Fibroblast of mammary gland (primary cell): ENCODE measurements around the gene RIPOR2.

Source experiments
- DNase-seq: peaks from one replicate; pipeline ENCODE4 v3.0.0-alpha.2; 2010; ENCODE audit warnings: low read depth
- H3K4me3 ChIP-seq: 2 replicates; pipeline ENCODE4 v1.5.1; 2011; ENCODE audit warnings: low read depth, mild to moderate bottlenecking, low read length, moderate library complexity; ENCODE audit not compliant: control insufficient read depth
- TF ChIP-seq, protein P1 (sequence below): conservative IDR thresholded peaks from 2 replicates; pipeline ENCODE4 v1.5.1; 2011; ENCODE audit warnings: low read depth, low read length, inconsistent platforms; ENCODE audit not compliant: control insufficient read depth, insufficient read depth

RIPOR2 gene

DNA sequence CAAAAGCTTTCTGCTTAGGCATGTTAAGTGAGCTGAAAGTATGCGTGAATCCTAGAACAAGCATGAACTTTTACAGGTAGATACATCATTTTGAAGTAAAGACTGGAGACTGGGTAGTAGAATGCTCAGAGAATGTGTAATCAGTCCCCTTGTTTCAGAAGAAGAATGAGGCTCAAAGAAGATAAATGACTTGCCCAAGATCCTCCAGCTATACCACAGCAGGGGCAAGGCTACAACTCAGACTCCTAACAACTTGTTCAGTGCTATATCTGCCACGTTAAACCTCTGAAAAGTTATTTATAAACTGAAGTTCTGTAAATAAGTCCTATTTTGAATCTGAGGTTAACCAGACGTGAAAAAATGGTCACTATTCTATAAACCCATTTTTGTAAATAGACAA lies 2.9 kb downstream of the RIPOR2 start:
- no peak overlapping the region for H3K4me3 ChIP-seq
- DNase-seq: no peak
- TF ChIP-seq, protein P1, sequence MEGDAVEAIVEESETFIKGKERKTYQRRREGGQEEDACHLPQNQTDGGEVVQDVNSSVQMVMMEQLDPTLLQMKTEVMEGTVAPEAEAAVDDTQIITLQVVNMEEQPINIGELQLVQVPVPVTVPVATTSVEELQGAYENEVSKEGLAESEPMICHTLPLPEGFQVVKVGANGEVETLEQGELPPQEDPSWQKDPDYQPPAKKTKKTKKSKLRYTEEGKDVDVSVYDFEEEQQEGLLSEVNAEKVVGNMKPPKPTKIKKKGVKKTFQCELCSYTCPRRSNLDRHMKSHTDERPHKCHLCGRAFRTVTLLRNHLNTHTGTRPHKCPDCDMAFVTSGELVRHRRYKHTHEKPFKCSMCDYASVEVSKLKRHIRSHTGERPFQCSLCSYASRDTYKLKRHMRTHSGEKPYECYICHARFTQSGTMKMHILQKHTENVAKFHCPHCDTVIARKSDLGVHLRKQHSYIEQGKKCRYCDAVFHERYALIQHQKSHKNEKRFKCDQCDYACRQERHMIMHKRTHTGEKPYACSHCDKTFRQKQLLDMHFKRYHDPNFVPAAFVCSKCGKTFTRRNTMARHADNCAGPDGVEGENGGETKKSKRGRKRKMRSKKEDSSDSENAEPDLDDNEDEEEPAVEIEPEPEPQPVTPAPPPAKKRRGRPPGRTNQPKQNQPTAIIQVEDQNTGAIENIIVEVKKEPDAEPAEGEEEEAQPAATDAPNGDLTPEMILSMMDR: no peak

DNA sequence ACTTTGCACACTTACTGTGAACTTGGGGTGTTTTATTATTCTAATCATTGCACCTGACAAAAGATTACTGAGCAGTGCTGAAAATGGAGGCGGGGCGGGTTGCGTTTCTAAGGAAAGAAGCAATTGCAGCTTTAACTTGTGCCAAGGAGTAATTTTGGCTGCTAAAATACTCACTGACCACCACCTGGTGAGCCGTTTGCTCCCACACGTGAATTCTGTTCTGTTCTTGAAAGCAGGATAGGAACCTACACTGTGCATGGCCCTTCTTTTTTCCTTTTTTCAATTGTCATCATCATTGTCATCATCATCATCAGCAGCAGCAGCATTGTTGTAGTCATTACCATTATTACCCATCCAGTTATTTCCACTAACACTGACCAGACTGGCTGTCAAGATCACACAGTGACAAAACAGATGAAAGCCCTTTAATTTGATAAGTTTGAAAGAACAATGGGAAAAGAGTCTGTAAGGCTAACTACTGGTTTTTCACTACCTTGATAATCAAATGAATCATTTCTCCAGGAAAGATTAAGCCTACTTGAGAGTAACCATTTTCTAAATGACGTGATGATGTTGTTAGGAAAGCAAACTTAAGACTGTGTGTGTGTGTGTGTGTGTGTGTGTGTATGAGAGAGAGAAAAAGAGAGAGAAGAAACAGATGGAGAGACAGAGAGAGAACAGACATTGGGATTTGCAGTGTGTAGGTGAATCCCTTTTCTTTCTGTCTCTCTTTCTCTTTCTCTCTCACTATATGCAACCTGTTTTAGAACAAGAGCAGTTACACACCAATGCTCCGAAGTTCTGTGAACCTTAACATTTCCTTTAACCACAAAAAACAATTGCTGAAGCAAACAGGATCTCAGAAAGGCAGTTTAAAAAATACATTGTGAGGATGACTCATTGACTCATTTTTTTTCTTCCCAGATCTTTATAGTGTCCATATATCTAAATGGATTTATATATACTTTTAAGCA lies 3.8 kb downstream of the RIPOR2 start:
- DNase-seq: peak; percentile 59
- no peak overlapping the region for H3K4me3 ChIP-seq
- TF ChIP-seq, protein P1: no peak

DNA sequence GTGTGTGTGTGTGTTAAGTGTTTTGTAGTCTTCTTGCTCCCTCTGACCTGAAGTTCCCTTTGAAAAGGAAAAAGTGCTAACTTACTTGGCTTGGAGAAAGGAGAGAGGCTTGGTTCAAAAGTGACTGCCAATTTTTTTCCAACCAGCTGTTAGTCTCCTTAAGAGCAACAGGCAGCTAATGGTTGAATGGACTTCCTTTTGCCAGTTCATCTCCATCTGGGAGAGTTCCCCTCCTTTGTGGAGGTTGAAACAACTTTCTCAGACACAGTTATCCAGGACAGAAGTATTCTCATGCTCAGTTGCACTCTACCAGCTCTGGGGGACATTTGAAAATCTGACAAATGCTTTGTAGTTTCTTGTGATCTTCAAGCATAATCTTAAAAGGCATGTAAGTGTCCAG lies 4.5 kb downstream of the RIPOR2 start:
- peak; percentile 39 for DNase-seq
- no peak overlapping the region for H3K4me3 ChIP-seq
- TF ChIP-seq, protein P1: no peak

DNA sequence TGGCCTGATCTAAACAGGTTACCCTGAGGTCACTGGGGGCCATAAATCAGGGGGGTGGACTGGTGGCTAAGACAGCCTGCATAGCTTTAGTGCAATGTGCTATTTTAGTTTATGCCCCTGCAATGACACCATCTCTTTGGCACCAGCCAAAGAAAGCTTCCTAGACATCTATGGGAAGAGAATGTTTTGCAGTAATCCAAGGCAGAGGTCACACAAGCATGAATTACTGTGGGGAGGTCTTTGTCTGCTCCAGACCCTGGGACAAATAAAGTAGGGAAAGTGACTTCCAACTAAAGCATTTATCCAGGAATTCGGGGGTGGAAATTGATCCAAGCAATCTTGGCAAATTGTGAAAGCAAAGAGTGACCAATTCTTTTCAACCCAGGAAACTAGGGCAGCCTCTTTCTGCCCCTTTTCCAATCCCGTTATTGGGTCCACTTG lies 5.3 kb downstream of the RIPOR2 start:
- TF ChIP-seq, protein P1: no peak
- no peak overlapping the region for H3K4me3 ChIP-seq
- peak; percentile 87 for DNase-seq

DNA sequence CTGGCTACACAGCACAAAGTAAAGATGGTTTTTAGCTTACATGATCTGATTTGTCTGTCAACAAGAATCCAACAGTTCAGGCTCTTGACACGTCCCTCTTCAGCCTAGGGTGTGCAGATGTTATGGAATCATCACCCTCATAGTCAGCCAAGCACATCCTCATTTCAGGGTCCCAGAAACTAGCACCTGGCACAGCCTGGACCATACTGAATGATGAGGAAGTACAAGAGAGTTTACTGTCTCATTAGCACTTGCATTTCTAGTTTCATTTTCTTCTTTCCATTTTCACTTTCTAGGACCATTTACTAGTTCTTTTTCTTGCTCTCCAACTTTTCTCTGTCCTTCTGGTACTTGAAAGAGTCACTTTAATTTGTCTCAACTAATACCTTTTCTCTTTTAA lies 6.5 kb downstream of the RIPOR2 start:
- TF ChIP-seq, protein P1: no peak
- no peak for DNase-seq
- H3K4me3 ChIP-seq: no peak overlapping the region

DNA sequence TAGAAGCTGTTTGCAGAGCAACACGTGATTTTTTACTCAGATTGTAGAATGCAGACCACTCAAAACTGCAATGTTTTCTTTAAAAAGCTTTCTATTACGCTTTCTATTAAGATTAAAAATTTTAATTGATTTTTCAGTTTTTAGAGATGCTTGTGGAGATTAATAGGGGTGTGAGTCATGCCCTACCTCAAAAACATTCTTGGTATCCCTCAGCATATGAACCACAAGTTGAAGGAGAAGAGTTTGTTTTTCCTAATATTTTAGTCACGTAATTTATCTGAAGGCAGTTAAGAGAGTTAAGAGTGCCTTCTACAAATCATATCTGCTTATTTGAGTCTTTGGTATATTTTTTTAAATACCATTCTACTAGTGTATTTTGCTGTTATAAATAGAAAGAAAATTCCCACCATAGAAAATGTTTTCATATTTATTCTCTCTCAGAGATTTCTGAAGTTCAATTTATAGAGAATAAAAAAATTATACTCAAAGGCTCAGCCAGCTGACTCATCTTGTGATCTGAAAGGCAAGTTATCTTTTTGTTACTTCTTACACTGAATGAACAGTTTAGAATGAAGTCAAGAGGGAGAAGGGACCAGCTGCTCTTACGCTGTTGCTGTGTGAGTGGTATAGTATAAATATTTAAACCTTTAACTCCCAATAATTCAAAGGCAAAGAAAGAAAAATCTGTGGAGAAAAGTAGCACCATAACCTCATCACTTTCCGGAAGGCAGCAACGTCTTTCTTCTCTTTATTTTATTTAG lies 7.6 kb downstream of the RIPOR2 start:
- peak; percentile 48 for DNase-seq
- TF ChIP-seq, protein P1: no peak
- H3K4me3 ChIP-seq: no peak overlapping the region
